Esophagus muscularis mucosa (tissue), 4 donors: ENCODE measurements around the gene AMY1B.
"Not testable (repeated sequence)": the region's sequence is repeated elsewhere in the genome, so short reads cannot be mapped to it uniquely, and the experiment has no call there.

Experiments
- CTCF ChIP-seq, 3 experiments: fragments of 200-600 bp in 2 of 3; fragments of 450-650 bp in 1 of 3; sonication (generic) in 2 of 3; IDR thresholded peaks; one replicate each; pipeline ENCODE4 v1.5.1; 2017 to 2019; ENCODE audit warnings: antibody characterized with exemption in 3 of 3, mild to moderate bottlenecking in 2 of 3, moderate library complexity in 1 of 3
- EP300 ChIP-seq: sonication (generic); formaldehyde crosslinking; IDR thresholded peaks from one replicate; pipeline ENCODE4 v1.6.1; 2017; ENCODE audit warnings: antibody characterized with exemption
- POLR2A ChIP-seq: fragments of 450-650 bp; IDR thresholded peaks from one replicate; pipeline ENCODE4 v1.6.1; 2017; ENCODE audit warnings: antibody characterized with exemption, moderate library complexity, mild to moderate bottlenecking, low read depth

- not testable (repeated sequence) for TF ChIP-seq POLR2A; CTCF (IDR thresholded peaks at IDR 0.05); EP300
Observed at GRCh38 chr1:103721473-103721872, 25.5 kb upstream of the AMY1B start.
